ENCODE data around the gene ZNF280B. TPM values are rescaled to one million over a fixed set of nuclear protein-coding genes. Genes with fewer than 3 reads are reported as not detected.

ZNF280B gene
- polyA plus RNA-seq, 1 of the 3 experiments (the other 2 are of a cell fraction): 0.82 TPM

DNA sequence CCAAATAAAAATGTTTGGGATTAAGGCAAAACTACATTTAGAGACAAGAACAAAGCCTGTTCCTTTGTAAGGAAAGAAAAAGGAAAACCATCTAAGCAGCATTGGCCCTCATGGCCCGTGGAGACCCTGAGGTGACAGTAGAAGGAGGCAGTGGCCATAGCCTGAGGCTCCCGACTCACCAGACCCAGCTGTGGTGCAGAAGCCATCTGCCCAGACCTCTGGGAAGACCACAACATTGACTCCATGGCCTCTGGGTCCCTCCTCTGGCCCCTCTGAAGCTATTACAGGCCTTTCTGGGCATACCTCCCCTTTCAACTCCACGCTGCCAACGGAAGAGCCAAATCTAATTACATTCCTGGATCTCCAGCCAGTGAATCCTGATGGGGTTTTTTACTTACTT, 44.1 kb upstream of the ZNF280B start:
- peaks cover 19% of the 10 kb centered on the region for H3F3A ChIP-seq (replicated peaks; ENCODE audit: insufficient read depth)
- no peaks in the 10 kb centered on the region for H3K9me3 ChIP-seq
- POLR2A ChIA-PET: interaction anchor here (0.6 kb wide), 1 partner anchor 44 kb away, joined by 3 read pairs; the partner anchor contains the start of gene ZNF280B
- CTCF ChIA-PET: interaction anchor here (0.8 to 4.0 kb wide), 12 partner anchors 24 to 130 kb away, joined by 3 to 15 read pairs (median 4); partner anchors contain the start of gene ZNF280B
- H4K20me1 ChIP-seq (ENCODE audit: insufficient read depth): peaks cover 97% of the 10 kb centered on the region
- DNase-seq: peak; percentile 80
- peaks cover 69 to 81% of the 10 kb centered on the region in 2 experiments for H3K36me3 ChIP-seq (replicated peaks in 1 of 2; ENCODE audit: control insufficient read depth in 1 of 2, insufficient read depth in 2 of 2, low read length in 1 of 2)
- peak overlapping the region in 1 of 2 experiments; percentile 13; a peak in 1 of 4 replicates for H3K4me3 ChIP-seq (ENCODE audit: low read depth in 2 of 2, low read length in 1 of 2)
- 36% methylated on average over 4 of the region's 4 CpGs for WGBS (ENCODE audit: low lambda C conversion rate)
- peak overlapping the region; percentile 31; the same call in 1 of the 2 replicates for H3K4me2 ChIP-seq
- H3K27ac ChIP-seq (ENCODE audit: low read depth in 2 of 2, low read length in 1 of 2): peak overlapping the region in 1 of 2 experiments; percentile 63; a peak in 2 of 4 replicates
- no peak overlapping the region for H3K9ac ChIP-seq
- TF ChIP-seq FOXJ3 (CRISPR knock-in tag; IDR thresholded peaks at IDR 0.05) (no peak), RAD21 (IDR thresholded peaks at IDR 0.05; ENCODE audit: low read length) (peak; percentile 75), IRF3 (IDR thresholded peaks at IDR 0.05; ENCODE audit: low read depth, low read length) (no peak), SMC3 (IDR thresholded peaks at IDR 0.05; ENCODE audit: low read depth, low read length) (peak; percentile 30; the same call in 1 of the 2 replicates), TCF12 (IDR thresholded peaks at IDR 0.05) (no peak), NRF1 (IDR thresholded peaks at IDR 0.05; ENCODE audit: low read depth, low read length) (no peak), CHD2 (IDR thresholded peaks at IDR 0.05; ENCODE audit: low read length, partially characterized antibody) (peak; percentile 40), RFX5 (IDR thresholded peaks at IDR 0.05; ENCODE audit: low read length) (no peak), GATA2 (CRISPR knock-in tag; IDR thresholded peaks at IDR 0.05) (no peak), ELF1 (IDR thresholded peaks at IDR 0.05) (no peak), RCOR1 (IDR thresholded peaks at IDR 0.05; ENCODE audit: low read length) (peak; percentile 49; the same call in 1 of the 2 replicates), RXRA (IDR thresholded peaks at IDR 0.05; ENCODE audit: borderline replicate concordance, low read depth) (no peak), SIN3A (IDR thresholded peaks at IDR 0.05; ENCODE audit: borderline replicate concordance, low read depth, low read length) (no peak), MXI1 (IDR thresholded peaks at IDR 0.05; ENCODE audit: low read depth, low read length) (peak; percentile 88), FOSL2 (IDR thresholded peaks at IDR 0.05; ENCODE audit: borderline replicate concordance, low read depth) (no peak), JUND (IDR thresholded peaks at IDR 0.05) (no peak)
- TF ChIP-seq, protein P1, sequence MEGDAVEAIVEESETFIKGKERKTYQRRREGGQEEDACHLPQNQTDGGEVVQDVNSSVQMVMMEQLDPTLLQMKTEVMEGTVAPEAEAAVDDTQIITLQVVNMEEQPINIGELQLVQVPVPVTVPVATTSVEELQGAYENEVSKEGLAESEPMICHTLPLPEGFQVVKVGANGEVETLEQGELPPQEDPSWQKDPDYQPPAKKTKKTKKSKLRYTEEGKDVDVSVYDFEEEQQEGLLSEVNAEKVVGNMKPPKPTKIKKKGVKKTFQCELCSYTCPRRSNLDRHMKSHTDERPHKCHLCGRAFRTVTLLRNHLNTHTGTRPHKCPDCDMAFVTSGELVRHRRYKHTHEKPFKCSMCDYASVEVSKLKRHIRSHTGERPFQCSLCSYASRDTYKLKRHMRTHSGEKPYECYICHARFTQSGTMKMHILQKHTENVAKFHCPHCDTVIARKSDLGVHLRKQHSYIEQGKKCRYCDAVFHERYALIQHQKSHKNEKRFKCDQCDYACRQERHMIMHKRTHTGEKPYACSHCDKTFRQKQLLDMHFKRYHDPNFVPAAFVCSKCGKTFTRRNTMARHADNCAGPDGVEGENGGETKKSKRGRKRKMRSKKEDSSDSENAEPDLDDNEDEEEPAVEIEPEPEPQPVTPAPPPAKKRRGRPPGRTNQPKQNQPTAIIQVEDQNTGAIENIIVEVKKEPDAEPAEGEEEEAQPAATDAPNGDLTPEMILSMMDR (IDR thresholded peaks at IDR 0.05): peak; percentile 26
- peaks cover 72% of the 10 kb centered on the region for H3K79me2 ChIP-seq (ENCODE audit: insufficient read depth)
- no peak overlapping the region for H2AFZ ChIP-seq (ENCODE audit: low read depth)
- H3K4me1 ChIP-seq (ENCODE audit: control insufficient read depth in 1 of 2, insufficient read depth in 2 of 2, low read depth in 1 of 2, low read length in 1 of 2): peaks cover 0 to 54% of the 10 kb centered on the region in 2 experiments; a peak in 3 of 4 replicates
- H3K9me2 ChIP-seq: no peaks in the 10 kb centered on the region
- no peaks in the 10 kb centered on the region for H3K27me3 ChIP-seq (ENCODE audit: insufficient read depth)

Measured in SK-N-SH (cell line).